H9 (cell line): Measurements from ENCODE around the gene FOXJ3. TPM values are rescaled to one million over a fixed set of nuclear protein-coding genes. Genes with fewer than 3 reads are reported as not detected.

Experiments
- DNase-seq: peaks from one replicate; pipeline ENCODE4 v3.0.0-alpha.2; 2017
- H2AFZ ChIP-seq: one replicate; pipeline ENCODE4 v1.6.1; 2013; ENCODE audit warnings: mild to moderate bottlenecking, low read length, control low read depth, moderate library complexity
- H2AK5ac ChIP-seq: 2 replicates; pipeline ENCODE4 v1.6.1; 2013; ENCODE audit warnings: low read length, control low read depth, mixed read lengths; ENCODE audit not compliant: insufficient read length
- H2BK120ac ChIP-seq: one replicate; pipeline ENCODE4 v1.6.1; 2013; ENCODE audit warnings: low read depth, mild to moderate bottlenecking, low read length, control low read depth, inconsistent platforms; ENCODE audit not compliant: poor library complexity, severe bottlenecking
- H2BK12ac ChIP-seq: 2 replicates; pipeline ENCODE4 v1.6.1; 2013; ENCODE audit warnings: low read length, control low read depth, mixed read lengths, low read depth; ENCODE audit not compliant: insufficient read length
- H2BK15ac ChIP-seq: 2 replicates; pipeline ENCODE4 v1.6.1; 2013; ENCODE audit warnings: low read depth, low read length, control low read depth
- H2BK20ac ChIP-seq: one replicate; pipeline ENCODE4 v1.6.1; 2013; ENCODE audit warnings: low read depth, mild to moderate bottlenecking, low read length, control low read depth, inconsistent platforms; ENCODE audit not compliant: poor library complexity, severe bottlenecking
- H2BK5ac ChIP-seq: 2 replicates; pipeline ENCODE4 v1.6.1; 2013; ENCODE audit warnings: low read length, control low read depth, mixed read lengths; ENCODE audit not compliant: insufficient read length
- H3K14ac ChIP-seq: 2 replicates; pipeline ENCODE4 v1.6.1; 2013; ENCODE audit warnings: low read length, control low read depth; ENCODE audit not compliant: insufficient read depth
- H3K18ac ChIP-seq: 2 replicates; pipeline ENCODE4 v1.6.1; 2013; ENCODE audit warnings: low read depth, mild to moderate bottlenecking, mixed read lengths, low read length, control low read depth; ENCODE audit not compliant: insufficient read length
- H3K23ac ChIP-seq: 2 replicates; pipeline ENCODE4 v1.6.1; 2013; ENCODE audit warnings: low read length, control low read depth, mixed read lengths, low read depth; ENCODE audit not compliant: insufficient read length
- H3K23me2 ChIP-seq: 2 replicates; pipeline ENCODE4 v1.6.1; 2013; ENCODE audit warnings: low read depth, mild to moderate bottlenecking, mixed read lengths, low read length, control low read depth; ENCODE audit not compliant: insufficient read length, poor library complexity, severe bottlenecking
- H3K27ac ChIP-seq: 2 replicates; pipeline ENCODE4 v1.5.1; 2013; ENCODE audit warnings: low read length, control low read depth, mixed read lengths, low read depth; ENCODE audit not compliant: insufficient read length
- H3K27me3 ChIP-seq: 2 replicates; pipeline ENCODE4 v1.6.1; 2013; ENCODE audit warnings: low read length, control low read depth, inconsistent platforms; ENCODE audit not compliant: insufficient read depth
- H3K4ac ChIP-seq: 2 replicates; pipeline ENCODE4 v1.6.1; 2013; ENCODE audit warnings: low read depth, mild to moderate bottlenecking, control low read depth, inconsistent platforms, low read length, moderate library complexity
- H3K4me1 ChIP-seq: 2 replicates; pipeline ENCODE4 v1.6.1; 2013; ENCODE audit warnings: low read length, control low read depth, inconsistent platforms; ENCODE audit not compliant: insufficient read depth
- H3K4me2 ChIP-seq: 2 replicates; pipeline ENCODE4 v1.6.1; 2013; ENCODE audit warnings: low read length, control low read depth, mixed read lengths; ENCODE audit not compliant: insufficient read length, insufficient read depth
- H3K56ac ChIP-seq: 2 replicates; pipeline ENCODE4 v1.6.1; 2013; ENCODE audit warnings: low read depth, mild to moderate bottlenecking, mixed read lengths, low read length, control low read depth; ENCODE audit not compliant: insufficient read length
- H3K79me1 ChIP-seq: 2 replicates; pipeline ENCODE4 v1.6.1; 2013; ENCODE audit warnings: low read depth, mild to moderate bottlenecking, moderate library complexity, low read length, control low read depth, inconsistent platforms; ENCODE audit not compliant: insufficient read depth, poor library complexity, severe bottlenecking
- H3K79me2 ChIP-seq: 2 replicates; pipeline ENCODE4 v1.6.1; 2013; ENCODE audit warnings: low read length, control low read depth, inconsistent platforms; ENCODE audit not compliant: insufficient read depth
- H3K9ac ChIP-seq: 2 replicates; pipeline ENCODE4 v1.6.1; 2013; ENCODE audit warnings: low read length, control low read depth, mixed read lengths; ENCODE audit not compliant: insufficient read length; ENCODE audit errors: extremely low read depth
- H3K9me3 ChIP-seq: one replicate; pipeline ENCODE4 v1.6.1; 2013; ENCODE audit warnings: low read depth, low read length, inconsistent platforms; ENCODE audit not compliant: control insufficient read depth
- H3T11ph ChIP-seq: one replicate; pipeline ENCODE4 v1.6.1; 2013; ENCODE audit warnings: mild to moderate bottlenecking, low read length, control low read depth, inconsistent platforms
- H4K20me1 ChIP-seq: one replicate; pipeline ENCODE4 v1.6.1; 2013; ENCODE audit not compliant: control insufficient read depth, insufficient read length, insufficient read depth
- H4K5ac ChIP-seq: 2 replicates; pipeline ENCODE4 v1.6.1; 2013; ENCODE audit warnings: low read depth, mild to moderate bottlenecking, mixed read lengths, low read length, control low read depth; ENCODE audit not compliant: insufficient read length
- H4K8ac ChIP-seq: replicated peaks from 2 replicates; pipeline ENCODE4 v1.6.1; 2013; ENCODE audit warnings: low read length, control low read depth, mixed read lengths, low read depth; ENCODE audit not compliant: insufficient read length
- H4K91ac ChIP-seq: 2 replicates; pipeline ENCODE4 v1.6.1; 2013; ENCODE audit warnings: low read depth, mild to moderate bottlenecking, moderate library complexity, mixed read lengths, low read length, control low read depth; ENCODE audit not compliant: insufficient read length
- H3K27ac Mint-ChIP-seq, 3 experiments: 2 replicates in 2 of 3; 3 replicates in 1 of 3; pipeline ENCODE4 v1.8.0; 2020 to 2021; ENCODE audit warnings: mixed read lengths in 3 of 3, mild to moderate bottlenecking in 1 of 3, moderate library complexity in 1 of 3
- H3K27me3 Mint-ChIP-seq: 2 replicates; pipeline ENCODE4 v1.8.0; 2021; ENCODE audit warnings: low read depth, mild to moderate bottlenecking, moderate library complexity, mixed read lengths
- H3K36me3 Mint-ChIP-seq, 3 experiments: 2 replicates in 2 of 3; 3 replicates in 1 of 3; pipeline ENCODE4 v1.8.0; 2020 to 2021; ENCODE audit warnings: low read depth in 3 of 3, mixed read lengths in 3 of 3; ENCODE audit not compliant: insufficient read depth in 1 of 3
- H3K4me1 Mint-ChIP-seq, 2 experiments: 2 replicates each; pipeline ENCODE4 v1.8.0; 2020; ENCODE audit warnings: mixed read lengths in 2 of 2
- H3K4me3 Mint-ChIP-seq, 2 experiments: 2 replicates in 1 of 2; 3 replicates in 1 of 2; pipeline ENCODE4 v1.8.0; 2020 to 2021; ENCODE audit warnings: mild to moderate bottlenecking in 2 of 2, mixed read lengths in 2 of 2, moderate library complexity in 1 of 2
- H3K9me3 Mint-ChIP-seq, 2 experiments: 2 replicates in 1 of 2; 3 replicates in 1 of 2; pipeline ENCODE4 v1.8.0; 2020; ENCODE audit warnings: mild to moderate bottlenecking in 2 of 2, mixed read lengths in 2 of 2, moderate library complexity in 1 of 2
- WGBS: extraction: QIAGEN DNeasy Blood & Tissue Kit; methylation state at CpG from one replicate; pipeline ENCODE4 v1.1.7; 2013; ENCODE audit warnings: missing lambda C conversion rate, low lambda C conversion rate, mixed read lengths; ENCODE audit not compliant: insufficient read length; ENCODE audit errors: extremely low coverage; 5-methylcytosine and 5-hydroxymethylcytosine counted together
- total RNA-seq: library from RNA; stranded (reverse); gene quantifications from 2 replicates; pipeline ENCODE4 v1.2.1, GENCODE V29; 2021
- TF ChIP-seq, protein P1 (sequence below): fragments of 200-600 bp; sonication (generic); conservative IDR thresholded peaks from 3 replicates; pipeline ENCODE4 v1.8.0; 2021; ENCODE audit warnings: antibody characterized with exemption, mild to moderate bottlenecking

The FOXJ3 gene
- total RNA-seq, 1 experiment from 2014 or later, result 49.9 TPM

DNA sequence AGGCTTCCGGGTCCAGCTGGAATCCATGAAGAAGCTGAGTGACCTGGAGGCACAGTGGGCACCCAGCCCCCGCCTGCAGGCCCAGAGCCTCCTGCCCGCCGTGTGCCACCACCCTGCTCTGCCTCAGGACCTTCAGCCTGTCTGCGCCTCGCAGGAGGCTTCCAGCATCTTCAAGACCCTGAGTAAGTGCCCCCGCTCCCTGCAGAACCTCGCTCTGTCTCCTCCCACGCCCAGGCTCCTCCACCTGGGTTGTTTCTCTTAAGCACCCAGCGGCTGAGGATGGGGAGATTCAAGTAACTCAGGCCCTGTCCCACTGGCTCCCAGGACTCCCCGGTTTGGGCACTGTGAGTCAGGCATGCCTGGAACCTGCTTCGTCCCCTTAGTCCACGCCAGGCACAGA, 180.3 kb downstream of the FOXJ3 start:
- no peak for DNase-seq
- Histone ChIP-seq H2BK12ac (no peak overlapping the region), H4K91ac (no peak overlapping the region), H2BK20ac (no peak overlapping the region), H4K20me1 (no peaks in the 10 kb centered on the region), H2BK5ac (no peak overlapping the region), H3K18ac (no peak overlapping the region), H3K79me1 (no peaks in the 10 kb centered on the region), H3K4ac (no peak overlapping the region), H3K27ac (no peak overlapping the region), H3K9me3 (no peaks in the 10 kb centered on the region), H3K4me2 (no peak overlapping the region), H3T11ph (no peak overlapping the region), H4K8ac (no peak overlapping the region), H2AK5ac (no peak overlapping the region), H3K23me2 (no peaks in the 10 kb centered on the region), H3K27me3 (no peaks in the 10 kb centered on the region), H3K56ac (no peak overlapping the region), H3K9ac (no peak overlapping the region), H2BK15ac (no peak overlapping the region), H4K5ac (no peak overlapping the region), H3K14ac (no peak overlapping the region; the same call in 1 of the 2 replicates), H3K4me1 (no peaks in the 10 kb centered on the region), H3K79me2 (no peaks in the 10 kb centered on the region), H2BK120ac (no peak overlapping the region), H2AFZ (no peak overlapping the region), H3K23ac (no peak overlapping the region)
- H3K4me3 Mint-ChIP-seq, result no peak overlapping the region
- TF ChIP-seq, protein P1, sequence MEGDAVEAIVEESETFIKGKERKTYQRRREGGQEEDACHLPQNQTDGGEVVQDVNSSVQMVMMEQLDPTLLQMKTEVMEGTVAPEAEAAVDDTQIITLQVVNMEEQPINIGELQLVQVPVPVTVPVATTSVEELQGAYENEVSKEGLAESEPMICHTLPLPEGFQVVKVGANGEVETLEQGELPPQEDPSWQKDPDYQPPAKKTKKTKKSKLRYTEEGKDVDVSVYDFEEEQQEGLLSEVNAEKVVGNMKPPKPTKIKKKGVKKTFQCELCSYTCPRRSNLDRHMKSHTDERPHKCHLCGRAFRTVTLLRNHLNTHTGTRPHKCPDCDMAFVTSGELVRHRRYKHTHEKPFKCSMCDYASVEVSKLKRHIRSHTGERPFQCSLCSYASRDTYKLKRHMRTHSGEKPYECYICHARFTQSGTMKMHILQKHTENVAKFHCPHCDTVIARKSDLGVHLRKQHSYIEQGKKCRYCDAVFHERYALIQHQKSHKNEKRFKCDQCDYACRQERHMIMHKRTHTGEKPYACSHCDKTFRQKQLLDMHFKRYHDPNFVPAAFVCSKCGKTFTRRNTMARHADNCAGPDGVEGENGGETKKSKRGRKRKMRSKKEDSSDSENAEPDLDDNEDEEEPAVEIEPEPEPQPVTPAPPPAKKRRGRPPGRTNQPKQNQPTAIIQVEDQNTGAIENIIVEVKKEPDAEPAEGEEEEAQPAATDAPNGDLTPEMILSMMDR, result no peak
- H3K27ac Mint-ChIP-seq, result no peak overlapping the region; a peak in 1 of 7 replicates
- WGBS, result no CpG with 5 or more reads among the region's 13 CpGs
- H3K9me3 Mint-ChIP-seq, result no peaks in the 10 kb centered on the region
- peaks cover 12% of the 10 kb centered on the region for H3K27me3 Mint-ChIP-seq
- H3K36me3 Mint-ChIP-seq, result no peaks in the 10 kb centered on the region; a peak in 1 of 7 replicates
- H3K4me1 Mint-ChIP-seq, result no peaks in the 10 kb centered on the region
